Measurements from ENCODE around the gene LGR6.
"Not testable (repeated sequence)": the region's sequence is repeated elsewhere in the genome, so short reads cannot be mapped to it uniquely, and the experiment has no call there.

Gene LGR6

DNA sequence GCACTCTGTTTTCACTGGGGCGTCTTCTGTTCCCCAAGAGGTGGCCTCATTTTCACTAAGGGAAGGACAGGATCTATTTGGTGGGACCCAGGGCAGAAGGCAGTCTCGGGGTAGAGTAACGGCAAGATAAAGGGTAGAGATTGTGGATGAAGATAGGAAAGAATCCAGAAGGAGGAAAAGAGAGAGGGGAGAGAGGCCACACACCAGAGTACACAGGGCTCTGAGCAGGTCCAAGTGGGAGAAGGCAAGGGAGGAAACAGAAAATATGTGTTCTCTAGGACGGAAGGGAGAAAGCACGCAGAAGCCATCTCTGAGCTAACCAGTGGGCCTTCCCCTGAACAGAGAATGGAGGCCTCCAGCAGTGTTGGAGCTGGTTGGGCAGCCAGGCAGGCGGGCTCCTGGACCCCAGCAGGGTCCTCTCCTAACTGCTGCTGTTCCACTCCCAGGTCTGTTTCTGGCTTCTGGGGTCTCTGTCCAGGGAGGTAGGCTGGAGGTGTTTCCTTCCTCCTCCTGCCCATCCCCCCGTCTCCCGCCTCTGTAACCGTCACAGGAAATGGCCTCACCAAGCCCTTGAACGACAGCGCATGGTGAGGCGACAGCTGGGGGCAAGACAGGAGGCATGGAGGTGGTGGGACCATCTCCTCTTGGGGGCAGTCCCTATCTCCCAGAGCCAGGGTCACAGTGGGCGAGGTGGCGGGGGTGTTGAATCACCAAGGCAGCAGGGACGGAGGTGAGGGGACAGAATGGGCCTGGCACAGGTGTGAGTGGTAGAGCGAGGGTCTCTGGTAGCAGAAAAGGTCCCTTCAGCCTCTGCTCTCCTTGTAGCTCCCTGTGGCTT is 33.8 kb upstream of the LGR6 start:
- no peak for DNase-seq

DNA sequence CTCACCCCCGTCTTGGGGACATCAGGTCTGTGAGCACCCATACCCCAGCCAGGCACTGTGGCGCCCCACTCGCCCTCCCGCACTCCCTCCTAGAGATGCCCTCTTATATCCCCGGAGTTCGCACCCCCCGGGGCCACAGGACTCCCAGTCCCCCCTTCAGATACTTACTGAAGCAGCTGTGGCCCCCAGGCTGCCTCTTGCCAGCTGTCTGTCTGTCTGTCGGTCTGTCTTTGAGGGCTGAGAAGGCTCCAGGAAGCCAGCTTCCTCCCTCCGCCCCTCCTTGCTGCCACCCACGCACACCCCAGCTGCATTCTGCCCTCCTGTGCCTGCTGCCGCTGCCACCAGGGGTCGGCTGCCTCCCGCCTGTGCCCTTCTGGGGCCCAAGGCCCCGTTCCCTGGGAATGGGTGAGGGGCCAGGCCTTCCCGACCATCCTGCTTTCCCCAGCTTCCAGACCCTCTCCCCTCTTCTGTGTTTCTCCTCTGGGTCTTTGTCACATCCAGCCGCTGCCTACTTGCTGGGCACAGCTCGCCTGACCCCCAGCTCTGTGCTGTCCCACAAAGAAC is 33.1 kb upstream of the LGR6 start, which contains the start of gene PTPN7:
Gene PTPN7 (minus strand): TSS at position 226 of the 564 bp plus-strand sequence. CDS start 1,200 bp downstream, outside the sequence.
- no peak for DNase-seq

DNA sequence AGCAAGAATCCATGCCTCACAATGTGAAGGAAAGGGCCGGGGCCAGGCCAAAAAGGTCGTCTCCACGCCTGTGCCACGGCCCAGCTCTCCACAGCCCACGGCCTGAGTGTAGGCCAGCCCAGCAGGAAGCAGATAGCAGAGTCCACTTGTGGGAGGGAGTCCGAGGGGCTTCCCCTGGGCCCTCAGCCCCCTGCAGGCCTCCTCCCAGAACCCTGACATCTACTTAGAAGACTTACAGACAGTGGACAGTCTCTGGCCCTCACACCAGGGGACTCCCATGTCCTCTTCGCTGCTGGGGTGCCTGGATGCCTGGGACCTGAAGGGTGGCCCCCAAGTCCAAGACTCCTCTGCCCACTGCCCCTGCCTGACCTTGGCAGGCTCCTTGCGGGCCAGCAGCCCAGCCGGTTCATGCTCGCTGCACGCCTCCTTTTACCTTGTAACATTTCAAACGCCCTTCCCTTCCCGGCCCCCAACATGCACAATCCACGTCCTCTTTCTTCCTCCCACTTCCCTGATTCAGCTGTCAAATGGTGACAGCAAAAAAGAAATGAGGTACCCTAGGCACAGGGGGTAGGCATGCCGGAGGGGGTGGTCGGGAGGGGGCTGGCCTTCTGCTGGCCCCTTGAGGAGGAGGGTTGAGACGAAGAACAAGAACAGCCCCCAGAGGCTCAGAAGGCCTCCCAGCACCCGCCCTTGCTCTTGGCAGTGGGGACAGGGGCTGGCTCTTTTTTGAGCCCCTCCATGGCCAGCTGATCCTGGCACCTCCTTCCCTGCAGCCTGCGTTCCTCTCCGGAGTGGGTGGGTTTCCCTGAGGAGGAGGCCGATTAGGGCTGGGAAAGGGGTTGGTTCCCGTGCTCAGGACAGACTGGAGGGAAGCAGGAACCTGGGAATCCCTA is 32.2 kb upstream of the LGR6 start:
- no peak for DNase-seq

DNA sequence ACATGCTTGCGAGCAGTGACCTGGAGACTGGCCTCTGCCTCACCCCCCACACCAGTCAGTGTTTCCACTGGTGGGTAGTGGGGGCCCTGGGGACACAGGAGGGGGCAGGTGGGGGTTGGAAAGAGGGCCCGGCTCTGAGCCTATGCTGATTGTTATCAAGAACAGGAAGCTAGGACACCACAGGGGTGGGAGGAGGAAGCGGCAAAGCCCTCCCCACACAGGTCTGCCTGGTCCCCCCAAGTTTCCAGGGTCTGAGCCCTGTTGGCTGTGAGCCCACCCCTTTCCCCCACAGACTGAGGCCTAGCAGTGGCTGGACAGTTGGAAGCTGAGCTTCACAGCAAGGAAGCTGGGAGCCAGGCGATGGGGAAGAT is 31.6 kb upstream of the LGR6 start:
- DNase-seq: no peak

DNA sequence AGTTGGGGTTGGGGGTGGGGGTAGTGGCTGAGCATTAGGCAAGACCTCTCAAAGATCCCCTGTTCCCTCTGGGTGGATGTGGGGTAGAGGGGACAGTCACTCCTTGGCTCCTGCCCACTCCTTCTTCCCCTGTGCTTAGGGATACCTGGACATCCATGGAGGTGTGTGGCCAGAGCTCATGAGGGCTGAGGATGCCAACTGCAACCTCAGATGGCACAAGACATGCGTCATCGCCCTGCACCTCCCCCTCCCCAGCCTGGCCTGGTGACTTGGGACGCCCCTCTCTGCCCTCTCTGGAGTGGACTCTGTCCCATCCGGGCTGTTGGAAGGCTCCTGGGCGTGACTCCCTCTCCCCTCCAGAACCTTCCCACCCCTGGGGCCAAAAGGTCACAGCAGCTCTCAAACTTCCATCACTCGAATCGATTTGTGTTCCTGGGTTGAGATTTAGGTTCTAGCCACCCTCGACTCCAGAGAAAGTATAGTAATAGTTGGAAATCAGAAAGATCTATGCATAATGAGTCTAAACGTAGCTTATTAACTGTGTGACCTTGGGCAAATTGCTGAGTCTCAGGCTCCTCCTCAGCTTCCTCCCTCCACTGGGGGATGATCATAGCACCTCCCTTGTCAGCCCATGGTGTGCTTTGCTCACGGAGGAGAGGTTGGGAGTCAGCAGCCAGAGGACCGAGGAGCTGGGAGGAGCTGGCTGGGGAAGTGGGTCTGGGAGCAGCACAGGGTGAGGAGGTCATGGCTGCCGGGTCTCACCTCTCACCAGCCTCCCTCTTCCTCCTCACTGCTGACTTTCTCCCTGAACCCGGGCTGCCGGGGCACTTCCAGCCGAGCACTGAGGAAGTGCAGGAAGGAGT is 30.9 kb upstream of the LGR6 start:
- no peak for DNase-seq

DNA sequence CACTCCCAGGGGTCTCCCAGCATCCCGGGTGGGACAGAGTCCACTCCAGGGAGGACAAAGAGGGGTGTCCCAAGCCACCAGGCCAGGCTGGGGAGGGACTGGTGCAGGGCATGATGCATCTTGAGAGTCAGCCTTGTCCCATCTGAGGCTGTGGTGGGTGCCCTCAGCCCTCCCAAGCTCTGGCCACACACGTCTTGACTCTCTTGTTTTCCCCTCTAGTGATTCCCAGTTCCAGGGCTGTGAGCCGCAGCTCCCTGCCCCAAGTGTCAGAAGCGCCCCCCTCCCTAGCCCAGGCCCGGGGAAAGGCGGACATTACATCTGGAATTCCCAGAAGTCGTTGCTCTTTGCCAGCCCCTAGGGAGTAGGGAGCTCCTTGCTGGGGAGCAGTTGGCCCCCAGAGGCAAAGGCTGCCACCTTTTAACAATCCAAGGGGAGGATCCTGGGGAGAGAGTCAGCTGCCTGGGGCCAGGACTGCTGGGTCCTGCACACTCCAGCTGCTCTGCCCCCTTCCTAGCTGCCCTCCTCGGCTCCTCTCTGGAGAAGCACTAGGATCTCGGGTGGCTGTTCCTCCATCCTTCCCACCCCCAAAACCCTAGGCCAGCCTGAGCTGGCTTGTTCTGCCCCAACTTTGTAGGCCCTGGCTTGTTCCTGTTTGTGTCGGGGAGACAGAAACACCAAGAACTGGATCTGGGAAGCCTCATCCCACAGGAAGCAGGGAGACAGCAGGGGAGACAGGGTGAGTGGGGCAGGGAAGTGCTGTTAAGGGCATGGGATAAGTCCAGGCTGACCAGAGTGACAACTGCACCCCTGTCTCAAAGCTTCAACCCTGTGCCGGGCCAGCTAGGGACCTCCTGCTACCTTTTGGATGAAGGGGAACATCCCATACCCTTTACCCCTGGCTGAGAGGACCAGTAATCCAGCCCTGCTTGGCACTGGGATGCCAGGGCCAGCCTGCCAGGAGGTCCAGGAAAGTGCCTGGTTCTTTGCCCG is 30.0 kb upstream of the LGR6 start:
- DNase-seq: no peak

DNA sequence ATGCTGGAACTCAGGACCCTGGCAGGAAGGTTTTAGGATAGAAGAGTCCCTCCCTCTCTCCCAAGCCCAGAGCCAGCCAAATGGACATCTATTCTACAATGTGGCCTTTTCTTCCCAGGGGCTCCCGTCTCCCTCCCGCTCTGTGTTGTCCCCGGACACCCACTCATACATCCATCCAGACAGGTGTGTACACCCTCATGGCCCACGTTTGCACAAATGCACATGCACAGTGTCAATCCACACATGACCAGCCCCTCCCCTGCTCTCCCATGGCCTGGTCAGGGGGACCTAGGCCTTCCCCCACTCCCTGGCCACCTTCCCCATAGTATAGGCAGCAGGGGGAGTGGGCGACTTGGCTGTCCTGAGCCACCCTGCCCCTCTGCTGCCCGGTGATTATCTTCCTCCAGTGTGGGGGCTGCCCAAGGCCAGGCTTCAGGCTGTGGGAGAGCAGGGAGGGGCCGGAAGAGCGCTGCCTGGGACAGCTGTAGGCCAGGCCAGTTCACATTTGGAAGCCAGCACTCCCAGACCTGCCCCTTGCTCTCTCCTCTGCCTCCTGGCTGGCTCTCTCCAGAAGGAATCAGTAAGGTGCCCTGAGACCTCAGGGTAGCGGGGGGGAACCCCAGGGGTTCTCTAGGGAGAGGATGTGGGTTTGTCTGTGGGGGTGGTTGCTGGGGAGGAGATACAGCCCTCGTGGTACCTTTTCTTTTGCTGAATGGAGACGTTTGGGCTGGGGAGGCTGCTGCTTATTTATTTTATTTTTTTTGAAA is 29.1 kb upstream of the LGR6 start:
- DNase-seq: no peak

DNA sequence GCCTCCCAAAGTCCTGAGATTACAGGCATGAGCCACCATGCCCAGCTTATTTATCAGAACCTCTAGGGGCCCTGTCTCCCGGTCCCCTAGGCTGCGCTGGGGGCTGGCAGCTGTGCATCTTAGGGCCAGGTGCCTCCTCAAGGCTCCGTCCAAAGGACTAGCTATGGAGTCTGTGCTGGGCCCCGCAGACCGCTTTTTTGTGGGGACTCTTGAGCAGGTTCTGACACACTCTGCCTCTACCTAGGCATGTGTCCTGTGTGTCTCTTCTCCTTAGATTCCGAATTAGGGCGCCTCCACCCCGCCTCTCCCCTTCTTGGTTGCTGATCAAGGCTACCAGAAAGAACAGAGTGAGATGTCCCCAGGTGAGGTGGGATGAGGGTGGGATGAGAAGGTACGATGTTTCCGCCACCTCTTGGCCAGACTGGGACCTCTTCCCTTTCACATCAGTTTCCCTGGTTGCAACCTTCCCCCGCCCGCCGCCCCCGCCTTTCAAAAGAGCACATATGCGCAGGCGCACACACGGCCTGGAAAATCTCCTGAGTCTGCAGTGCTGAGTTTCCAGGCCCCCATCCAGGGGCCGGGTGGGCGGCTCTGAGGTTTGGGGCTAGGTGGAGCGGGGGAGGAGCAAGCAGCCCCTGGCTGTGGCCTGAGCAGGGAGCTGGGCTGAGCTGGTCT is 28.2 kb upstream of the LGR6 start:
- peak in 1 of 58 donors; percentile 50 for DNase-seq

DNA sequence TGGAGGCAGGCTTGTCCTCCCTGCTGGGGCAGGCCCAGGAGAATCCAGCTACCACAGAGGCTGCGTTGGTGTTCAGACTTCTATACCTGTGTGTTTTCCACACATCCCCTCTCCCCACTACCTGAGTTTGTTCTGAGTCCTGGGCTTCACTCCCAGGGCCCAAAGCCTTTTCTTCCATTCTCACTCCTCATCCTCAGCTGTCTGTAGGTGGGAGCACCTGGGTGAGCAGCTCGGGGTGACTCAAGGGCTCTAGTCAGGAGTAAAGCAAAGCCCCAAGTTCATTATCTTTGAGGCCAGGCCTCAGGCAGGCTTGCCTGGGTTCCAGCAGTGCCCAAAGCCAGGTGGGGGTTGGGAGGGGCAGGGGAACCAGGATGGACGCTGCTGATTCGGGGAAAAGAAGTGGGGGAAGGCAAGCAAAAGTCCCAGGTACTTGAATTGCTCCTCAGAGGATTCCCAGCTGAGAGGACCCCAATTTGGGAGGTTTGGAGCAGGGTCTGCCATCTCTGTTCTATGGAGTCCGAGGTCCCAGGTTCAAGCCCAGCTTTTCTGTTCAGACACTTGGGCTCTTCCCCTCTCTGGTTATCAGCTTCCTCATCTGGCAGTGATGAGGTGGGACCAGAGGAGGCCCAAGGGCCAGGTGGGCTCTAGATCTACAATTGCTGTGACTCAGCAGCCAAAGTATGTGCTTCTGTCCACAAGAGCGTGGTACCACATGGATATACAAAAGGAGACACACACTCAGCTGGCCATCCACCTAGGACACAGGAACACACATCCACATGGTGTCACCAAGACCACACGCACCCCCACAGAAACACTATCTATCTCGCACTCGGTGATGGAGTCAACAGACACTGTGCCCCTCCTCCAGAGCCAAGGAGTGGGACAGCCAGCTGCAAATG is 27.4 kb upstream of the LGR6 start:
- no peak for DNase-seq

DNA sequence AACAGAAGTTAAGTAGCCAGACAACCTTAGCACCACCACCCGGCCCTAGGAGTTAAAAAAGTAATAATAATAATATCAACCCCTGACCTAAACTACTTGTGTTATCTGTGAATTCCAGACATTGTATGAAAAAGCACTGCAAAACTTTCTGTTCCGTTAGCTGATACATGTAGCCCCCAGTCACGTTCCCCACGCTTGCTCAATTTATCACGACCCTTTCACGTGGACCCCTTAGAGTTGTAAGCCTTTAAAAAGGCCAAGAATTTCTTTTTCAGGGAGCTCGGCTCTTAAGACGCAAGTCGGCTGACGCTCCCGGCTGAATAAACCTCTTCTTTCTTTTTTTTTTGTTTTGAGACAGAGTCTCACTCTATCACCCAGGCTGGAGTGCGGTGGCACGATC is 26.5 kb upstream of the LGR6 start:
- not testable (repeated sequence) for DNase-seq

DNA sequence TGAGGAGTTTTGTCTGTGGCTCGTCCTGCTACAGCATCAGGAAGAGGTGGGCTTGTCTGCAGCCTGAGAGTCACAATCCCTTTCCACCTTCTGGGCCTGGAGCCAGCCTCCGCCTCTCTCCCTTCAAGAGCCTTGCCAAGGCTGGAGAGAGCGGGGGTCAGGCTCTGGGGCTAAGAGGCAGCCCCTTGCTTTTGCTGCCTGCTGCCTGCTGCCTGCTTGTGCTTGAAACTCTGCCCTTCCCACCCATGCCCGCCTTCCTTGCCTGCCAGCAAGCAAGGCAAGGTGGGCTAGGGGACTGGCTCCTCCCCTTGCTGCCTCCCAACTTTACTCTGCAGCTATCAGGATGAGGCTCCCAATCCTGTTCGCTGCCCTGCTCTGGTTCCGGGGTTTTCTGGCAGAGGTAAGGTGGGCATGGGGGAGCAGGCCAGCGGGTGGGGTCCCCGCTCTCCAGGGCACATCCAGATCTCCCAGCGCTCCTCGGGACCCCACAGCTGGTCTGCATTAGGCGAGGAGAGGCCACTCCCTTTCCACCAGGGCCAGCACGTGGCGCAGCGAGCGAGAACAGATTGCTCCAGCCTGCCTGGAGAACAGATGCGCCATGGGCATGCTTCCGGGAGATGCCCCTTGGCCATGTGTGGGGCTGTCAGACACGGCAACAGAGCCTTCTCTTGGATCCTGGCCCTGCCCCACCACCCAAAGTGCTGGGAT is 25.7 kb upstream of the LGR6 start:
- no peak for DNase-seq

DNA sequence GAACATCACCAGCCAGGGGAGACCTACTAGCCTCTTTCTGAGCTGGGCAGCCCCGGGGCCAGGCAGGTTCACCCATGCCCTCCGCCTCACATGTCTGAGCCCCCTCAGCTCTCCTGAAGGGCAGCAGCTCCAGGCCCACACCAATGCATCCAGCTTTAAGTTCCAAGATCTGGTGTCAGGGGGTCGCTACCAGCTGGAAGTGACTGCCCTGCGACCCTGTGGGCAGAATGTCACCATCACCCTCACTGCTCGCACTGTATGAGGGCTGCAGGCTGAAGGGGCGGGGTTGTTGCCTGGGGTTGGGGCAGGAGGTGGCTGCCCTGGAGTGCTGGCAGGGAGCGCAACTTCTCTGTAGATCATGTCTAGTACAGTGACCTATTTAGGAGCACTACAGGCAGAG is 24.7 kb upstream of the LGR6 start:
- no peak for DNase-seq

DNA sequence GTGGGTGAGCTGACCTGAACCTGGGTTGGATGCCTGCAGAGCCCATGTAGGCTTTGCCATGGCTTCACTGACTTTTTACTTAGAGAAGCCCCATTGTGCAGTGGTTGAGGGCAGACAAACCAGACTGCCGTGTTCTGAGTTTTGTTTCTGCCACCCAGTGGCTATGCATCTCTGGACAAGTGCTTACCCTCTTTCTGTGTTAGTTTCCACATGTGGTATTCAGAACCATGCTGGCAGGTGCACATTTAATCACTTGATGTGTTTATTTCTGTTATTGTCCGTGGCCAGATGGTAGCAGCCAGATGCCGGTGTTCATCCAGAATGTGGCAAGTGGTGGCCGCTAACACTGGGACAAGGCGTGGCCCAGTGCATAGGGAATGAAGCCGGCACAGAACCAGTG is 22.9 kb upstream of the LGR6 start:
- no peak for DNase-seq

DNA sequence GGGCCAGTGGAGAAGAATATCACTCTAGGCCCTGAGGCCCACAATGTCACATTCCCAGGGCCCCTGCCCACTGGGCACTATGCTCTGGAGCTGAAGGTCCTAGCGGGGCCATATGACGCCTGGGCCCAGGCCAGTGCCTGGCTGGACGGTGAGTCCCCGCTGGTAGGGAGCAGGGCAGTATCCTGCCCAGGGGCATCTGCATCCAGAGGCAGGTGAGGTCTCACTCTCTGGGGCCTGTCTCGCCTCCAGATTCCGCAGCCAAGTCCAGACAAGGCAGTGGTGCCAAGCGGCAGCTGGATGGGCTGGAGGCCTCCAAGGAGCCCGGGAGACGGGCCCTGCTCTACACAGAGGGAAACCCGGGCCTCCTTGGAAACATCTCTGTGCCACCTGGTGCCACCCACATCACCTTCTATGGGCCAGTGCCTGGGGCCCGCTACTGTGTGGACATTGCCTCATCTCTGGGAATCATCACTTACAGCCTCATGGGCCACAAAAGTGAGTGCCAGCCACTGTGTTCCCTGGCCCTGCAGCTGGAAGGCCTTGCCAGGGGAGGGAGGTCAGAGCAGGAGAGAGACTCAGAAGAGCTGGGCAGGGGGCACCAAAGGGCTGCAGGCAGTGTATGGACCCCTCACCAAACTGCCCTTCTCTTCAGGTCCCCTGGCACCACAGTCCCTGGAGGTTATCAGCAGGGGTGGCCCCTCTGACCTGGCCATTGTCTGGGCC is 22.1 kb upstream of the LGR6 start:
- DNase-seq: no peak

DNA sequence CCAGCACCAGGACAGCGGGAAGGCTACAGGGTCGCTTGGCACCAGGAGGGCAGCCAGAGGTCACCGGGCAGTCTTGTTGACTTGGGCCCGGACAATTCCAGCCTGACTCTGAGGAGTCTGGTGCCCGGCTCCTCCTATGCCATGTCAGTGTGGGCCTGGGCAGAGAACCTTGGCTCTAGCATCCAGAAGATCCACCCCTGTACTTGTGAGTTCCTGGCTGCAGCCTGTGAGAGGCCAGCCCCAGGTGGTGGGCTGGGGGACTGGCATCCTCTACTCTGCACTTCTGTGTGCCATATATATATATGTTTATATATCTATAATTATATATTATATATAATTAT is 21.6 kb upstream of the LGR6 start:
- no peak for DNase-seq

DNA sequence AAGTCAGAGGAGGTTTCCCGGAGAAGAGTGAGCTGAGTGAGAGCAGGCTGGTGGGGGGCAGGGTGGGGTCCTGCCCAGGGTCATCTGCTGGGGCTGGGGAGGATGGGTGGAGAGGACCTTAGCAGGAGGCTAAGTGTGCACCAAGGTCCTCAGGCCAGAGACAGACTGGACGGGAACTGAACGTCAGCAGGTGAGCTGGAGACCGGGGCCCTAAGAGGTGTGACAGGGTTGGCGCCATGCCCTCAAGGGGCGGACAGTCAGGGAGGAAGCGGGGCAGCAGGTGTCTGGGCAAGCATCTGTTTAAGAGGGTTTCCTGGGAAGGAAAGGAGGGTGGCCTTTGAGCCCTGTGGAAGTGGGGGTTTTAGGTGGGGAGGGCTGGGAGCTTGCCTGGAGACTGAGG is 19.6 kb upstream of the LGR6 start:
- DNase-seq: no peak
